ENCODE measurements around the gene ZC3H12A. TPM values are rescaled to one million over a fixed set of nuclear protein-coding genes. Genes with fewer than 3 reads are reported as not detected.
"Not testable (repeated sequence)": the region's sequence is repeated elsewhere in the genome, so short reads cannot be mapped to it uniquely, and the experiment has no call there.

The ZC3H12A gene
- total and polyA plus RNA-seq, 10 donors: 9.7 to 33.1 (median 19.8) TPM

- Histone ChIP-seq H3K4me3 (no peak overlapping the region), H3K27me3 (replicated peaks in 1 of 7) (no peaks in the 10 kb centered on the region), H3K4me1 (peaks cover 0 to 20% (median 6%) of the 10 kb centered on the region in 6 donors), H3K36me3 (peaks cover 2 to 100% (median 55%) of the 10 kb centered on the region in 6 donors), H3K27ac (no peak overlapping the region), H3K9me3 (no peaks in the 10 kb centered on the region)
- no peak for DNase-seq
- TF ChIP-seq, protein P1, sequence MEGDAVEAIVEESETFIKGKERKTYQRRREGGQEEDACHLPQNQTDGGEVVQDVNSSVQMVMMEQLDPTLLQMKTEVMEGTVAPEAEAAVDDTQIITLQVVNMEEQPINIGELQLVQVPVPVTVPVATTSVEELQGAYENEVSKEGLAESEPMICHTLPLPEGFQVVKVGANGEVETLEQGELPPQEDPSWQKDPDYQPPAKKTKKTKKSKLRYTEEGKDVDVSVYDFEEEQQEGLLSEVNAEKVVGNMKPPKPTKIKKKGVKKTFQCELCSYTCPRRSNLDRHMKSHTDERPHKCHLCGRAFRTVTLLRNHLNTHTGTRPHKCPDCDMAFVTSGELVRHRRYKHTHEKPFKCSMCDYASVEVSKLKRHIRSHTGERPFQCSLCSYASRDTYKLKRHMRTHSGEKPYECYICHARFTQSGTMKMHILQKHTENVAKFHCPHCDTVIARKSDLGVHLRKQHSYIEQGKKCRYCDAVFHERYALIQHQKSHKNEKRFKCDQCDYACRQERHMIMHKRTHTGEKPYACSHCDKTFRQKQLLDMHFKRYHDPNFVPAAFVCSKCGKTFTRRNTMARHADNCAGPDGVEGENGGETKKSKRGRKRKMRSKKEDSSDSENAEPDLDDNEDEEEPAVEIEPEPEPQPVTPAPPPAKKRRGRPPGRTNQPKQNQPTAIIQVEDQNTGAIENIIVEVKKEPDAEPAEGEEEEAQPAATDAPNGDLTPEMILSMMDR (IDR thresholded peaks at IDR 0.05 in 8 of 11, conservative IDR thresholded peaks at IDR 0.05 in 3 of 11): no peak
- TF ChIP-seq POLR2AphosphoS5 (IDR thresholded peaks at IDR 0.05) (no peak), POLR2A (IDR thresholded peaks at IDR 0.05) (no peak)
- intact Hi-C loops (cut with DNase I; ENCODE audit: low total_unique reads): no loop called here
- 73 to 91% (median 88%) methylated on average over 5 of the region's 5 CpGs for WGBS, 5 donors
Observed at GRCh38 chr1:37501661-37502060, 27.3 kb downstream of the ZC3H12A start.

GRCh38 chr1:37502104-37502503 lies 27.7 kb downstream of the ZC3H12A start:
- TF ChIP-seq POLR2AphosphoS5 (IDR thresholded peaks at IDR 0.05): no peak
- TF ChIP-seq POLR2A (IDR thresholded peaks at IDR 0.05): no peak
- TF ChIP-seq, protein P1 (IDR thresholded peaks at IDR 0.05 in 8 of 11, conservative IDR thresholded peaks at IDR 0.05 in 3 of 11): no peak
- Histone ChIP-seq H3K4me3 (no peak overlapping the region), H3K27ac (no peak overlapping the region), H3K36me3 (peaks cover 4 to 100% (median 56%) of the 10 kb centered on the region in 6 donors), H3K4me1 (peaks cover 0 to 24% (median 8%) of the 10 kb centered on the region in 6 donors), H3K27me3 (replicated peaks in 1 of 7) (no peaks in the 10 kb centered on the region), H3K9me3 (no peaks in the 10 kb centered on the region)
- intact Hi-C loops (cut with DNase I; ENCODE audit: low total_unique reads): no loop called here
- DNase-seq: no peak

DNA sequence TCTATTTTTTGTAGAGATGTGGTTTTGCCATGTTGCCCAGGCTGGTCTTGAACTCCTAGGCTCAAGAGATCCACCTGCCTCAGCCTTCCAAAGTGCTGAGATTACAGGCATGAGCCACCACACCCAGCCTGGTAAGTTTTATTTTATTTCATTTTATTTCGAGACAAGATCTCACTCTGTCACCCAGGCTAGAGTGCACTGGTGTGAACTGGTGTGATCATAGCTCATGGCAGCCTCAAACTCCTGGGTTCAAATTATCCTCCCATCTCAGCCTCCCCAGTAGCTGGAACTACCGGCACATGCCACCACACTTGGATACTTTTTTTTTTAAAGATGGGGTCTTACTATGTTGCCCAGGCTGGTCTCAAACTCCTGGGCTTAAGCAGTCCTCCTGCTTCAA lies 28.4 kb downstream of the ZC3H12A start:
- intact Hi-C loops (cut with DNase I; ENCODE audit: low total_unique reads); DNase-seq; H3K27ac ChIP-seq; H3K27me3 ChIP-seq (replicated peaks in 1 of 7); H3K4me3 ChIP-seq; H3K9me3 ChIP-seq: not testable (repeated sequence)
- peaks cover 4 to 100% (median 55%) of the 10 kb centered on the region in 6 donors for H3K36me3 ChIP-seq
- peaks cover 0 to 28% (median 13%) of the 10 kb centered on the region in 6 donors for H3K4me1 ChIP-seq
- 91 to 98% (median 94%) methylated on average over 2 of the region's 2 CpGs for WGBS, 5 donors

DNA sequence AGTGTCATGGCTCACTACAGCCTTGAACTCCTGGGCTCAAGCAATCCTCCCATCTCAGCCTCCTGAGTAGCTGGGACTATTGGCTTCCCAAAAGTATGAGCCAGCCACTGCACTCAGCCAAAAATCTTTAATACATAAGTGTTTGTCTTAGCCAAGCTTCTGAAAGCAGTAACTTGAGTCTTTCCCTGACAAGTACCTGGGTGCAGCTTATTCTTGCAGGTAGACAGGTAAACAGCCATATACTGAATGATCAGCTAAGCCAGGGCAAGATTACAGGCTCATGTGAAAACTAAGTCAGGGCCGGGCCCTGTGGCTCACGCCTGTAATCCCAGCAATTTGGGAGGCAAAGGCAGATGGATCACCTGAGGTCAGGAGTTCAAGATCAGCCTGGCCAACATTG lies 32.4 kb downstream of the ZC3H12A start:
- no peaks in the 10 kb centered on the region for H3K9me3 ChIP-seq
- peaks cover under 1 to 43% (median 12%) of the 10 kb centered on the region in 6 donors for H3K4me1 ChIP-seq
- no peak for DNase-seq
- H3K4me3 ChIP-seq: no peak overlapping the region
- peaks cover 2 to 100% (median 42%) of the 10 kb centered on the region in 6 donors for H3K36me3 ChIP-seq
- H3K27ac ChIP-seq: no peak overlapping the region
- 95 to 100% (median 98%) methylated on average over 2 of the region's 2 CpGs for WGBS, 5 donors
- intact Hi-C loops (cut with DNase I; ENCODE audit: low total_unique reads): no loop called here
- no peaks in the 10 kb centered on the region for H3K27me3 ChIP-seq (replicated peaks in 1 of 7)
- TF ChIP-seq POLR2A (IDR thresholded peaks at IDR 0.05): no peak
- no peak for TF ChIP-seq POLR2AphosphoS5 (IDR thresholded peaks at IDR 0.05)
- TF ChIP-seq, protein P1 (IDR thresholded peaks at IDR 0.05 in 8 of 11, conservative IDR thresholded peaks at IDR 0.05 in 3 of 11): no peak

GRCh38 chr1:37509181-37509580 lies 34.8 kb downstream of the ZC3H12A start:
- no peak for DNase-seq
- 76 to 90% (median 81%) methylated on average over 4 of the region's 4 CpGs for WGBS, 5 donors
- Histone ChIP-seq H3K9me3 (no peaks in the 10 kb centered on the region), H3K27me3 (replicated peaks in 1 of 7) (no peaks in the 10 kb centered on the region), H3K27ac (no peak overlapping the region), H3K4me1 (peaks cover 9 to 67% (median 31%) of the 10 kb centered on the region in 6 donors), H3K4me3 (no peak overlapping the region), H3K36me3 (peaks cover 2 to 91% (median 41%) of the 10 kb centered on the region in 6 donors)
- intact Hi-C loops (cut with DNase I; ENCODE audit: low total_unique reads): no loop called here
- TF ChIP-seq, protein P1 (IDR thresholded peaks at IDR 0.05 in 8 of 11, conservative IDR thresholded peaks at IDR 0.05 in 3 of 11): no peak
- TF ChIP-seq POLR2A (IDR thresholded peaks at IDR 0.05) (no peak), POLR2AphosphoS5 (IDR thresholded peaks at IDR 0.05) (no peak)
